ENCODE data around the gene SPA17.

The SPA17 gene

GRCh38 chr11:124644426-124645280, 29.1 kb upstream of the SPA17 start:
- peak; percentile 55 for DNase-seq (ENCODE audit: low read depth)
- peak; percentile 75 for TF ChIP-seq CTCF (IDR thresholded peaks at IDR 0.05; ENCODE audit: insufficient read depth, low read depth, low read length, missing control alignments)
- H3K4me3 ChIP-seq (ENCODE audit: low read depth, low read length): no peak overlapping the region

- no peak for TF ChIP-seq CTCF (IDR thresholded peaks at IDR 0.05; ENCODE audit: insufficient read depth, low read depth, low read length, missing control alignments)
- DNase-seq (ENCODE audit: low read depth): no peak
- no peak overlapping the region for H3K4me3 ChIP-seq (ENCODE audit: low read depth, low read length)
Measured at GRCh38 chr11:124646148-124646547, 27.6 kb upstream of the SPA17 start.

GRCh38 chr11:124648610-124649009, 25.1 kb upstream of the SPA17 start:
- no peak overlapping the region for H3K4me3 ChIP-seq (ENCODE audit: low read depth, low read length)
- TF ChIP-seq CTCF (IDR thresholded peaks at IDR 0.05; ENCODE audit: insufficient read depth, low read depth, low read length, missing control alignments): no peak
- no peak for DNase-seq (ENCODE audit: low read depth)

GRCh38 chr11:124656774-124657630, 16.7 kb upstream of the SPA17 start:
- H3K4me3 ChIP-seq (ENCODE audit: low read depth, low read length): no peak overlapping the region
- TF ChIP-seq CTCF (IDR thresholded peaks at IDR 0.05; ENCODE audit: insufficient read depth, low read depth, low read length, missing control alignments): no peak
- DNase-seq (ENCODE audit: low read depth): no peak

GRCh38 chr11:124657904-124658303, 15.8 kb upstream of the SPA17 start:
- TF ChIP-seq CTCF (IDR thresholded peaks at IDR 0.05; ENCODE audit: insufficient read depth, low read depth, low read length, missing control alignments): no peak
- no peak for DNase-seq (ENCODE audit: low read depth)
- no peak overlapping the region for H3K4me3 ChIP-seq (ENCODE audit: low read depth, low read length)

- TF ChIP-seq CTCF (IDR thresholded peaks at IDR 0.05; ENCODE audit: insufficient read depth, low read depth, low read length, missing control alignments): no peak
- no peak overlapping the region for H3K4me3 ChIP-seq (ENCODE audit: low read depth, low read length)
- no peak for DNase-seq (ENCODE audit: low read depth)
Measured at GRCh38 chr11:124658501-124658900, 15.2 kb upstream of the SPA17 start.
